A549 (cell line): ENCODE results near the gene HOXB9.

Experiments
- EHMT2 ChIP-seq: fragments of 200-600 bp; sonication (generic); IDR thresholded peaks from 2 replicates; pipeline ENCODE4 v1.6.1; 2016; ENCODE audit warnings: antibody characterized with exemption, low read depth, mild to moderate bottlenecking, moderate library complexity
- SMC3 ChIP-seq: fragments of >200 bp; sonication (Bioruptor Twin); formaldehyde crosslinking; IDR thresholded peaks from 3 replicates; pipeline ENCODE4 v1.6.1; 2018; ENCODE audit warnings: inconsistent platforms
- USF2 ChIP-seq: fragments of 450-650 bp; IDR thresholded peaks from 2 replicates; pipeline ENCODE4 v1.6.1; 2014; ENCODE audit warnings: antibody characterized with exemption
- TF ChIP-seq, protein P1 (sequence below): fragments of >200 bp; sonication (Bioruptor Twin); formaldehyde crosslinking; IDR thresholded peaks from 3 replicates; pipeline ENCODE4 v1.5.1; 2016

DNA sequence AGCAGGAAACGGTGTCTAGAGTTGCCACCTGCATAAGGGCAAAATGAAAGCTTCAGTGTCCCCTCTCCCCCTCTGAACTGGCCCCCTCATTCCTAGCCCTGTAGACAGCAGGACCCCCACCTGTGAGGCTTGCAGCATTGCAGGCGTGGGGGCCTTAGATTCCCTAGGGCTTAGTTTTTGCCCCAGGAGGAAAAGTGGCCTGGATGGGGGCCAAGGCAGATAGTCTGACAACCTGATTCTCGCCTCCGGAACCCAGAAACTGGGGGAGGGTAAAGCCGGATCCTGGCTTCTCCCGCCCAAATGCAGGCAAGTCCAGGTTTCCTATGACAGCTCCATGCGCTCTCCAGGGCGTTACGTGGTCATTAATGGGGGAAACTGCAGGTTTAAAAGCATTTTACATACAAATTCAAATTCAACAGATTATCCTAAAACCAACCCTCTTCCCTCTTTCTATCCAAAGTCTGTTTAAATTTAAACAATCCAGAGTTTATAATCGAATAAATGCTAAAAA, 20.7 kb downstream of the HOXB9 start:
- TF ChIP-seq SMC3 (no peak), EHMT2 (no peak), USF2 (no peak)
- TF ChIP-seq, protein P1, sequence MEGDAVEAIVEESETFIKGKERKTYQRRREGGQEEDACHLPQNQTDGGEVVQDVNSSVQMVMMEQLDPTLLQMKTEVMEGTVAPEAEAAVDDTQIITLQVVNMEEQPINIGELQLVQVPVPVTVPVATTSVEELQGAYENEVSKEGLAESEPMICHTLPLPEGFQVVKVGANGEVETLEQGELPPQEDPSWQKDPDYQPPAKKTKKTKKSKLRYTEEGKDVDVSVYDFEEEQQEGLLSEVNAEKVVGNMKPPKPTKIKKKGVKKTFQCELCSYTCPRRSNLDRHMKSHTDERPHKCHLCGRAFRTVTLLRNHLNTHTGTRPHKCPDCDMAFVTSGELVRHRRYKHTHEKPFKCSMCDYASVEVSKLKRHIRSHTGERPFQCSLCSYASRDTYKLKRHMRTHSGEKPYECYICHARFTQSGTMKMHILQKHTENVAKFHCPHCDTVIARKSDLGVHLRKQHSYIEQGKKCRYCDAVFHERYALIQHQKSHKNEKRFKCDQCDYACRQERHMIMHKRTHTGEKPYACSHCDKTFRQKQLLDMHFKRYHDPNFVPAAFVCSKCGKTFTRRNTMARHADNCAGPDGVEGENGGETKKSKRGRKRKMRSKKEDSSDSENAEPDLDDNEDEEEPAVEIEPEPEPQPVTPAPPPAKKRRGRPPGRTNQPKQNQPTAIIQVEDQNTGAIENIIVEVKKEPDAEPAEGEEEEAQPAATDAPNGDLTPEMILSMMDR, result no peak
